Activated naive CD4-positive, alpha-beta T cell treated with anti-CD3 and anti-CD28 coated beads, Interleukin-2, amount 50 U/mL, for 16 hours (primary cell): ENCODE results near the gene RUSC2.
A peak's percentile ranks its signal among the peaks of the same experiment; 100 is the strongest.
"Not testable (repeated sequence)": the region's sequence is repeated elsewhere in the genome, so short reads cannot be mapped to it uniquely, and the experiment has no call there.

Experiments used
- DNase-seq: peaks from one replicate; pipeline ENCODE4 v3.0.0-alpha.2; 2020

RUSC2 gene

GRCh38 chr9:35489313-35490154 is at the start of gene RUSC2:
Gene RUSC2 (plus strand): TSS chr9:35490111. CDS start chr9:35546522, 56,411 bp downstream.
- peak; percentile 56 for DNase-seq

GRCh38 chr9:35446012-35446411 is 43.9 kb upstream of the RUSC2 start:
- no peak for DNase-seq

DNA sequence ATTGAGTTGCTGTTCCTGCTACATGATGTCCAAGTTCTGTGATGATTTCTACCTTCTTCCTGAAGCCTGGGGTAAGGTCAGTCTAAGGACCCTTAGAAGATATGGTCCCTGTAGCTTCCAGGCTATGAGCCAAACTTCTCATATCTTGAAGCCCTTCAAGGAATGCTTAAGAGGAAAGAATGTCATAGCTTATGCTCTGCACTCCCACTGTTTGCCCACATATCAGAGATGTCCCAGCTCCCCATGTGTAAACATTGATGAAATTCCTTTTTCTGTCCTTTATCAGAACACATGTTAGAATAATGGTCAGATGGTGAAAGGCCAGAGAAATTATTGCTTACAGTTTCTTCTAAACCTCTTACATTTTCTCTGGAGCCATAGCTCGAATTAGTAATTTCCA is 41.4 kb upstream of the RUSC2 start:
- DNase-seq = no peak

GRCh38 chr9:35452481-35452880 is 37.4 kb upstream of the RUSC2 start:
- DNase-seq = no peak

DNA sequence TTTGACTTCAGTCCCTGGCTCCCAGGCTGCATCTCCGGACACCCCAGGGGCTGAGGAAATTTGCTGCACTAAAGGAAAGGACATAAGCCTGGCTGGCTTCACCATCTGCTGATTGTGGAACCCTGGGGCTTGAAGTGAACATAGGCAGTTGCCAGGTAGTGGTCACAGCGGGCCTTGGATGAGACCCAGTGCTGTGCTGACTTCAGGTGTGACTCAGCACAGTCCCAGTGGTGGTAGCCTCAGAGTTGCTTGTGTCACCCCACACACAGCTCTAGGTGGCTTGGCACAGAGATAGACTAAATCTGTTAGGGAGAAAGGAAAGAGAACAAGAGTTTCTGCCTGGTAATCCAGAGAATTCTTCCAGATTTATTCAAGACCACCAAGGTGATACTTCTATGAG is 36.1 kb upstream of the RUSC2 start:
- DNase-seq = no peak

- DNase-seq = no peak
Measured at GRCh38 chr9:35464141-35465025, 25.5 kb upstream of the RUSC2 start.

GRCh38 chr9:35470340-35470739 is 19.6 kb upstream of the RUSC2 start:
- no peak for DNase-seq

DNA sequence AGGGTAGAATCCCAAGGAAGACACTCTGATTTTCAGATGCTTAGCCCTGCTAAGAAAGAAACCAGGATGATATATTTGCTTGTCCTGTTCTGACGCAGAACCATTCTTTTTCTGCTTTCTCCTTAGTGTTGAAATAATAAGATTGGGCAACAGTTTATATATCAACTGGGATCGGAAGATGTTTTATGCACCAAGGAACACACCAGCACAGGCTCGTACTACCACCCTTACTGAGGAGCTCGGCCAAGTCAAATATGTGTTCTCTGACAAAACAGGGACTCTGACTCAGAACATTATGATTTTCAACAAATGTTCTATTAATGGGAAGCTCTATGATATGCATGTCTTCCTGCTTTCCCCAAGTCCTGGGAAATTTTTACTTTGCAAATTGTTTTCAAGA is 19.0 kb upstream of the RUSC2 start:
- DNase-seq = no peak

- no peak for DNase-seq
Measured at GRCh38 chr9:35476596-35476995, 13.3 kb upstream of the RUSC2 start.

- DNase-seq = not testable (repeated sequence)
Measured at GRCh38 chr9:35477211-35477855, 12.6 kb upstream of the RUSC2 start.

- DNase-seq = no peak
Measured at GRCh38 chr9:35478871-35479270, 11.0 kb upstream of the RUSC2 start.

GRCh38 chr9:35481347-35481975 is 8.4 kb upstream of the RUSC2 start:
- DNase-seq = peak; percentile 24

GRCh38 chr9:35482071-35482470 is 7.8 kb upstream of the RUSC2 start:
- DNase-seq = no peak

DNA sequence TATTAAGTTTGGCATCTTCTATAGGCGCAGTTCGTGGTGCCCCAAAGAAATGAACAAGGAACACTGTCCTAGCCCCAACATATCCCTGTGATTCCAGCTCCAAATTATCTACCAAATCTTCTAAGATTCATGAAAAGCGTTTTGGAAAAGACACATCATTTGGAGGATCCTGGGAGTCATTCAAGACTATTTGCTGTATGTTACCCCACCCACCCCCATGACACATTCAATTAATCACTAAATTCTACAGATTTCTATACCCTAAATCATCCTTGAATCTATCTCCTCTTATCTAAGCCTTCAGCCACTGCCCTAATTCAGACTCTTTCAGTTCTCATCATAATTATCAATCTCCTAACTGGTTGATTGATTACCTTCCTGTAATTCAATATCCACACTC is 5.5 kb upstream of the RUSC2 start:
- no peak for DNase-seq

- DNase-seq = no peak
Measured at GRCh38 chr9:35487081-35487480, 2.8 kb upstream of the RUSC2 start.

- DNase-seq = no peak
Measured at GRCh38 chr9:35488021-35488420, 1.9 kb upstream of the RUSC2 start.

DNA sequence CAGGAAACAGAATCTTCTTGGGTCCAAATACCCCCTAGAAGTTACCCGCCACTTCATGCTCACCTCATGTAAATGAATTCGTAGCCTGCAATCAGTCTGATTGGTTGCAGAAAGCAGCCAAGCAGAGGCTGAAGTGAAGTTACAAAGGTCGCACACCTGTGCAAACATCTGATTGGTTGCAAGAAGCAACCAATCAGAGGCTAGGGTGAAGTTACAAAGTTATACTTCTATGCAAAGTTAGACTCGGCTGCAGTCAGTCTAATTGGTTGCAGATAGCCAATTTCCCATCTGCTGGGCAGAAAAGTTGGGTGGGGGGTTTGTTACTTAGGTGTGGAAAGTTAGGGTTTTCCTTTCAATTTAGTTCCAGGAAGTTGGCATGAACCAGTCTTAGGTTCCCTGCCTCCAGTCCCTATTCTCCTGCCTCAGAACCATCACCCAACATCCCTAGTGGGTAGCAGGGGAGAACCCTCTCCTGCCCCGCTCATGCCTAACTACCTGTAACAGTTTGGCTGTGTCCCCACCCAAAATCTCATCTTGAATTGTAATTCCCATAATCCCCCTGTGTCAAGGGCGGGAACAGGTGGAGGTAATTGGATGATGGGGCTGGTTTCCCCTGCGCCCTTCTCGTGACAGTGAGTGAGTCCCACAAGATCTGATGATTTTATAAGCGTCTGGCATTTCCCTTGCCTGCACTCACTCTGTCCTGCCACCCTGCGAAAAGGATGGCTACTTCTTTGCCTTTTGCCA is 1.2 kb upstream of the RUSC2 start:
- DNase-seq = no peak

- DNase-seq = no peak
Measured at GRCh38 chr9:35490155-35490909, 421 bp downstream of the RUSC2 start.

- no peak for DNase-seq
Measured at GRCh38 chr9:35490910-35491465, 1.1 kb downstream of the RUSC2 start.

DNA sequence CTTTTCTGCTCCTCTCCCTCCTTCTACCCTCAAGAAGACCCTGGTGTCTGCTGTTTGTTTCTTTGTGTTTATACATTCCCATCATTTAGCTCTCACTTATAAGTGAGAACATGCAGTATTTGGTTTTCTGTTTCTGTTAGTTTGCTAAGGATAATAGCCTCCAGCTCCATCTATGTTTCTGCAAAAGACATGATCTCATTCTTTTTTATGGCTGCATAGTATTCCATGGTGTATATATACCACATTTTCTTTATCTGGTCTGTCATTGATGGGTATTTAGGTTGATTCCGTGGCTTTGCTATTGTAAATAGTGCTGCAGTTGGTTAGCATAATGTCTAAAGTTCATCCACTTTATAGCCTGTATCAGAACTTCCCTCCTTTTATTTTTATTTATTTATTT is 3.2 kb downstream of the RUSC2 start:
- DNase-seq = not testable (repeated sequence)

DNA sequence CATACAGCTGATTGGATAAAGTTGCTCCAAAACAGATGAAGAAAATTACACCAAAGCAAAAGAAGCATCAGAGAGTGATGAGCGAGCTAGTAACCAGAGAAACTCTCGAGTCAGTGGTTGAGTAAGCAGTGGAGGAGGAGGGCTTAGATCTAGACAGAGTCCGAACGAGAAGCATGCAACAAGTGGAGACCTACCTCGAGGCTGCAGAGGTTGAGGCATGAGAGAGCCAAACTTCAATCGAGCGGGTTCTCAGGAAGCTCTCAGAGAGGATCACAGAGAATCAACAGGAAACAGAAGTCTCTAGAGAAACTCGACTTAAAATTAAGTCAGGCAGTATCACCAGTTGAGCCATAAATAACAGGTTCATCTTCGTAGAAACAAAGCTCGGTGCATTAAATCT is 6.1 kb downstream of the RUSC2 start:
- DNase-seq = no peak
